Kasumi-1 (cell line): Measurements from ENCODE around the gene GNAO1.

ENCODE experiments used
- DNase-seq, 2 experiments: peaks; one replicate each; lab custom pipeline; 2025; lab: John Stamatoyannopoulos, UW

The GNAO1 gene

DNA sequence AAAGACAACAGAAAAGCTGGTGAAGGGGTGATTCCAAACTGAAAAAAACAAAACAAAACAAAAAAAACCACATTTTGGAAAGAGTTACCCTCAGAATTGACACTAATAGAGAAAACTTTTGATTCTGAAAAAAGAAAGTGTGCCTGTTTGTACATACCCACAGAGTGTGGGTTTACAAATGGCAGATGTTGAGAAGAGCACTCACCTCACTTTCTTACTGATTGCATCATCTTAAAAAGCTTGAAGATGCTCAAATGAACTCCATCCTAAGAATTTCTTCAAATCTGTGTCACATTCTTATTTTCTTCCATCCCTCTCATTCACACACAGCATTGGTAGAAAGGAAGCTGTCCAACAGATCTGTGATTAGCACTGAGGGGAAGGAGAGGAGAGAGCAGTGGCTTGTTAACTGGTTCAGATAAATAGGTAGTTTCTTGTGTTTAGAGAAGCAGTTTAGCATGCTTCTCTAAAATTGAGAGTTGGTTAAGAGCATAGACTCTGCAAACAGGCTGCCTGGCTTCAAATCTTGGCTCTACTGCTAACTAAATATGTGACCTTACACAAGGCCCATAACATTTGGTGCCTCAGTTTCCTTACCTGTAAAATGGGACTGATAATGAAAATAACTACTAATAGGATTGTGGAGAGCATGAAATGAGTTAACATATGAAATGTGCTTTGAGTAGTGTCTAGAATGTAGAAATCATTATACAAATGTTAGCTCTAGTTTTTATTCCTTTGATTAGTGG is 6.9 kb downstream of the GNAO1 start:
- no peak for DNase-seq

DNA sequence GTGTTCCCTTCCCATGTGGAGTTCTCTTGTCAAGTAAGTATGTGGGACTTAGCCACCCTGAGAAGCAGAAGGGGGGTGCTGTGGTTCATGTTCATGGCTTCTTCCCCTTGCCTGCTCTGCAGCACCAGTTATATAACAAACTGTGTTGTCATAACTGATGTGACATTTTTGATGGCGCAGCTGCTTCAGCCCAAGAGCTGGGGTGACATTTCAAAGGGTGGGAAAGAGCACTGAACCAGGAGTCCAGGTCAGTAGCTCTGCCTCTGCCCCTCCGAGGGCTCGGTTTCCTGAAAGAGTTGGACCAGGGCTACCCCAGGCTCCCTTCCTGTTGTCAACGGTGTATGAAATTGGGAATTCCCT is 7.4 kb downstream of the GNAO1 start:
- no peak for DNase-seq

DNA sequence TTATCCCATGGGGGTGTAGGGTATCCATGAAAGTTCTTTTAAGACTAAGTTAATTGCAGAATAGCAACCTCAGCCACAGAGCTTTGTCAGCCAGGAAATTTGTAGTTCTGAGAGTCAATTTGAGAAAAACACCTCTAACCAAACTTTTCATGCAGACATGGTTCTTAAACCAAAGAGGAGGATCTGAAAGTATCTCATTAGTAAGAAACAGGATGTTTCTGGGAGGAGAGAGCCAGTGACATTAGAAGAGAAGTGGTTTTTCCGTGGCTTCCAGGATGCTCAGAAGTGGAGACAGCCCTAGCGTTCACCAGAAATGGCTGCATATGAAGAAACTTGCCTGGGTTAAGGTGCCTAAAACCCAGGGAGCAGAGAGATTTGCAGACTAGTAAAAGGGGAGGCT is 7.9 kb downstream of the GNAO1 start:
- DNase-seq, result no peak

DNA sequence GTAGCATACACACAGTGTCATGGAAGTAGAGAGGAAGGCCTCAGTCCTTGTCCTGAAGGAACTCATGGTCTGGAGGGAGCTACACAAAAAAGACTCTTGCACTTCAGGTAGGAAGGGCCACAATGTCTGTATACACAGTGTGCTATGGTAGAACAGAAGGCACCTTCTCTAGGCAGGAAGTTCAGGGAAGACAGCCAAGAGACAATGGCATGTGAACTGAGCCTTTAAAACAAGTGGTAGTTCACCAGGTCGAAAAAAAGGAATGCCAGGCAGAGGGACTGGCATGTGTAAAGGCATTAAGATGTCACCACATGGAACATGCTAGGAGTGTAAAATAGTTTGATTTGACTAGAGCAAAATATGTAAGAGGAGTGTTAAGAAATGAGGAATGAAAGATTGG is 9.7 kb downstream of the GNAO1 start:
- no peak for DNase-seq

DNA sequence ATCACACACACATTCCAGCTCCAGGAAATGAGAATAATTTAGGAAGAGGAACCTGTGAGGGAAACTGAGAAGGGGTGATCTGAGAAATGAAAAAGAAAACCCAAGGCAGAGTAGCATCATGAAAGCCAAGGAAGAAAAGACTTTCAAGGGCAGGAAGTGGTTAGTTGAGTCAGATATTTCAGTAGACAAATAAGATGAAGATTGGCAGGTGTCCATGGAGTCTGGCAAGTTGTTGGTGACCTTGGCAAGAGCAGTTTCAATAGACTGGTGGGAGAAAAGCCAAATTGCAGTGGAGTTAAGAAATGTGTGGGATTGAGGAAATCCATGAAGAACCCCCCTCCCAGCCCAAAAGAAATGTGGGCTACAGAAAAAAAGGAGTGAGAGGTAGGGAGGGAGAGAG is 10.7 kb downstream of the GNAO1 start:
- DNase-seq, result no peak

DNA sequence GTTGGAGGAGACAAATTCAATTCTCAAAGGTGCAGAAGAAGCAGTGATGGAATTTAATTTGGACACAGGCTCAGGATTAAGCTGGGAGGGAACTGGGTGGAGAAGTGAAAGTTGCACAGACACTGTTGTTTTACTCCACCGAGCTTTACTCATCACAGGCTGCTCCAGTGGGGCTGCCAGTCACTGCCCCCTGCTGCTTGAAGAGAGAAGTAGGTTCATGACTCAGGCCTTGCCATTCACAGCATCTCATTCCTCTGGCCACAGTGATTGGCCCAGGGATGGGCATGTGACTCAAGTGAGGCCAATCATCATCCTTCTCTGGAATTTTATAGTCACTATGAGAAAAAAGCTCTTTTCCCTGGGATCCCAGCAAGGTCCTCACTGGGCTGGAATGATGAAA is 11.8 kb downstream of the GNAO1 start:
- peak in 1 of 2 experiments; percentile 4 for DNase-seq

DNA sequence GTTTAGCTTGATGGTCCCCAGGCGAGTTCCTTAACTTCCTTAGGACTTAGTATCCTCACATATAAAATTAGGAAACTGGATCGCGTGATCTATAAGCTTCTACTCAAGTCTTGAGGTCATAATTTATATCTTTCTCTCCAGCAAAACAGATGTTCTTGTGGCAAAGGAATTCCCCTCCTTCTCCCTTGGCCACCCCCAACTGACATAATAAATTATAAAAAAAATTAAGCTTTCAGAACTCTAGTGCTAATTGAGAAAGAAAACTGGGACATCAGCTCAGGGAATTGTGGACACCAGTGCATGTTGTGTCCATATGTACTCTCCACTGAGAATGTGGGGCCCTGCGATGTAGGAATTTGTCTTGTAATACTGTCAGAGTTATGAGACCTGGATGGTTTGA is 13.5 kb downstream of the GNAO1 start:
- no peak for DNase-seq

DNA sequence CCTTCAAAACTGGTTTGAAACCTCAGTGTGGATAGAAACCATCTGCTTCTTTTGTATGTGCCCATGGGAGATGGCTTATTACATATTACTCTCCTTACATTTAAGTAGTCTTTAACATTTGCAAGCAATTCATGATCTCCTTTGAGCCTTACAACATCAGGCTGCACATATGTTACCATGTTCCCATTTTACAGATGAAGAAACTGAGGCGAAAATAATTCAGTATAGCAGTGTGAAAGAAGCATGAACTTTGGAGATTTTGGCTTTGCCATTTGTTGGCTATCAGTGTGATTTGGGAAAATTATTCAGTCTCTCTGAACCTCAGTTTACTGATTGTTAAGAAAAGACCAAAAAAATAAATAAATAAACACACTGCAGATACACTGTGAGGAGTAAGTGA is 15.7 kb downstream of the GNAO1 start:
- DNase-seq, result no peak

DNA sequence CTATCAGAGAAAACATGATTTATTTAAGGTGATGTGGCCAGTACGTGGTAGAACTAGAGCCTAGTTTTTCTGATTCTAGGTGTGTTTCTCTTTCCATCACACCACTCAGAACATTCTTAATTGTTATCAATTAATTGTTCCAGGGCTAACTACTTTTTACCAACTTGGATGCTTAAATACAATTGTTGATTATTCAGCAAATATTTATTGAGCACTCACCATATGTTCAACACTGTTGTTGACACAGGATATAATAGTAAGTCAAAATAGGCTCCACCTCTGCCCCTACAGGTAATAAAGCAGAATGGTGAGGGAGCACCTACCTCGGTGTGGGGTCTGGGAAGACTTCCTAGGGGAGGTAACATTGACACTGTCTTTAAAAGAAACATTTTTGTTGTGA is 16.1 kb downstream of the GNAO1 start:
- DNase-seq, result no peak

DNA sequence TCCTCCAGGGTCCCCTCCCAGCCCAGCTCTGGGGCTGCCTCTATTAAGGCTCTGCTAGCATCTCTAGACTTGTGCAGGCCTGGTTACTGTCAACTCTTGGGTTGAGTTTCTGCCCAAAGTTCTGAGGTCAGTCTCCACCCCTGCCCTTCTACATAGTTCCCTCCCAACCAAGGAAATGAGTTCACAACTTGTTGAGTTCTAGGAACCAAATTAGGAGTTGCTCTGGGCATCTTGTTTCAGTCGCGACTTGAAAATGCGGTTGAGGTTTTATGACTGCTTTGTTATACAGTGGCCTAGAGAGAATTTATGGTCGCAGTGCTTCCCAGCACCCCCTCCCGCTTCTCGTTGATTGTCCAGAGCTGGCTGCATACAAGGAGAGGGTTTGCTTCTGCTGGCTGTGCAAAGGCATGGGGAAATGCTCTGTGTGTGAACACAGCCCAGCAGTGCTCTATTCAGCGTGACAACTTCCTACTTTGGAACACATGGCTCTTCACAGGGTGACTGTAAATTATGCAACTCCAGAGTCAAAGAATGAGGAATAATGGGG is 20.2 kb downstream of the GNAO1 start:
- no peak for DNase-seq

DNA sequence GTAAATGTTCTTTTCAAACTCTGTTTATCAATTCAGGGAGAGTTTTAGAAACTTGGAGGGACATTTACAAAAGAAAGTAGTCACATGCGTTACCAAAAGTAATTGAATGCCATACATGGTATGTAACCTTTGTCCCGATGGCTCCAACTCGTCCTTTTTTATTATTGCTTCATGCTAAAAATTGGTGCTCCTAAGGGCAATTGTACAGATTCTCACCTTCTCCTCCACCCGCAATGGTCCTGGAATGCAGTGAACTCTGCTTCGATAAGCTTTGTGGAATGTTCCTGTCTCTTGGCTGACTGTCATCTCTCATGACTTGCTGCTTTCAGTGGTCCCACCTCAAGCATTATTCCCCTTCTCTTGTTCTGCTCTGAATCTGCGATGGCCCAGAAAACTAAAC is 20.9 kb downstream of the GNAO1 start:
- no peak for DNase-seq

DNA sequence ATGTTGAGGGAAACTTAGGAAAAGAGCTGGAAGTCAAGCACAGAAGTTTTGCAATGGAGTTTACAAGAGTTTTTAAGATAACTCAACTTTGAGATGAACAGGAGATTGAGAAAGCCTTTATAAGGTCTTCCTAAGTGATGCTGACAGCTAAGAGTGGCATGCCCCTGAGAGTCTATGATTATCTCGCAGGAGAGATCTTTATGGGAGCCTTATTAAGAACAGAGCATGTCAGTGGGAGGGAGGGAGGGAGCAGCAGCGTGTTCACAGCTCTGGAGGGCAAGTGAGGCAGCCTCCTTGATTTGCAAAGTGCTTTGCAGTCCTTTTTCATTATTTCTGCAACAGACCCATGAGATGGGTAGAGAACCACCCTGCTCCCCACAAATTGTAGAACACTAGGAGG is 30.7 kb downstream of the GNAO1 start:
- DNase-seq, result no peak

DNA sequence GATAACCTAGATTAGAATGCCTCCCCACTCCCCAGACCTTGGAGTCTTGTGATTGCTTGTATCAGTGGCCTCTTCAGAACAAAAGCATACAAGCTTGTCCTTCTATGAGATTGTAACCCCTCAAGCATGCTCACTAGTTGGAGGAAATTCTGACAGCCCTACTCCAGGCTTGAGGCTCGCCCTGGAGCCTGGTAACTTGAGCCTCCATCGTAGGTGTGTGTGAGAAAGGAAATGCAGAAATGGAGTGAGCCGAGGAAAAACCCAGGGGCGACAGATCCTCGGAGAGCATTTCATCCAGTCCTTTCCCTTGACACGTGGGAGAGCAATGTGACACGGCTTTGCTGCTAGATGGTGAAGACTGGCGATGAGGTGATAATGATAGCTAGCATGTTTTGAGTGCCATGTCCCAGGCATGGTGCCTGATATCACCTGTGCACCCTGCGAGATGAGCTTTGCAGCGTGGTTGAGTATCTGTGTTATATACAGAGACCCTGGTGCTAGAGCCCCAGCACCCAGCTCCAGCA is 31.2 kb downstream of the GNAO1 start:
- DNase-seq, result no peak

DNA sequence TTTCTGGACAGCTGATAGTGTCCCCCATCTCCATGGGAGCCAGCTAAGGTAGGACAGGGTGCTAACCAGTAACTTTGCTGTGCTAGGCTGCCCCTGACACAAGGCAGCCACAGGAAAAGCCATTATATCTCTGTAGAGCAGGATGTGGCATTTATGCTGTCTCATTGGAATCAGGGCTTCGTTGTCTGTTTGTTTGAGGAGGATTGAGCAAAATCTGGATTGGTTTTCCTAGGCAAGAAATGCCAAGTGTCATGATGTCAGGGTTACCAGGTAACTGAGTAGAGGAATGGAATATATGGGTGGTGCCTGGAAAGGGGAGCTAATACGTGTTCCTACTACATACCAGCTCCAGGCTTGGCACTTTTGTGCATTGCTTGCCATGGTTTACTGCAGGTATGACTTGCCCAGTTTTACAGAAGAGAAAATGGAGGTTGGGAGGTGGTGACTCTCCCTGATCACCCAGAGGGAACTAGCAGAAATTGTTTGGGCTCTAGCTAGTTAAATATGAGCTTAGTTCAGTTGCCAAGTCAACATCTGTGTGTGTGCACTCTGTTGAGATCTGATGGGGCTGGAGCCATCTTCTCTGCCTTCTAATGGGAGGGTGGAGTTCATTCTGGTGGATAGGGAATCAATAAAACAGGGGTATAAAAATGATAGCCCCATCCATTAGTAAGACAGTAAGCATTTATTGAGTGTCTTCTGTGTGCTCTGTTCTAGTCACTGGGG is 33.9 kb downstream of the GNAO1 start:
- no peak for DNase-seq

DNA sequence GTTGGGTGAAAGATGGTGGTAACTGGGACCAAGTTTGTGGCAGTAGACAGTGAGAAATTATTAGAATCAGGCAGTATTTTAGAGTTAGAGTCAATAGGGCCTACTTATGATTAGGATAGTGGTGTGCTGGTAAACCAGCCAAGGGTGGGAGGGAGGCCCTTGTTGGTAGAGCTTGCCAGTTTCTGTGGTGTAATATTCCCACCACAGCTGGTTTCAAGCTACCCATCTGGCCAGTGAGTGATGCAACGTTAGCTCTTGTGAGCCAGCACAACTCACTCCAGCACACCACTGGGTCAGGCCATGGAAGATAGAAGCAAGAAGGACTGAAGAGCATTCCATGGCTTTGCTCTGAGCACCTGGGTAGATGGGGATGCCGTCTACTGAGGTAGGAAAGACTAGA is 34.9 kb downstream of the GNAO1 start:
- DNase-seq, result no peak

DNA sequence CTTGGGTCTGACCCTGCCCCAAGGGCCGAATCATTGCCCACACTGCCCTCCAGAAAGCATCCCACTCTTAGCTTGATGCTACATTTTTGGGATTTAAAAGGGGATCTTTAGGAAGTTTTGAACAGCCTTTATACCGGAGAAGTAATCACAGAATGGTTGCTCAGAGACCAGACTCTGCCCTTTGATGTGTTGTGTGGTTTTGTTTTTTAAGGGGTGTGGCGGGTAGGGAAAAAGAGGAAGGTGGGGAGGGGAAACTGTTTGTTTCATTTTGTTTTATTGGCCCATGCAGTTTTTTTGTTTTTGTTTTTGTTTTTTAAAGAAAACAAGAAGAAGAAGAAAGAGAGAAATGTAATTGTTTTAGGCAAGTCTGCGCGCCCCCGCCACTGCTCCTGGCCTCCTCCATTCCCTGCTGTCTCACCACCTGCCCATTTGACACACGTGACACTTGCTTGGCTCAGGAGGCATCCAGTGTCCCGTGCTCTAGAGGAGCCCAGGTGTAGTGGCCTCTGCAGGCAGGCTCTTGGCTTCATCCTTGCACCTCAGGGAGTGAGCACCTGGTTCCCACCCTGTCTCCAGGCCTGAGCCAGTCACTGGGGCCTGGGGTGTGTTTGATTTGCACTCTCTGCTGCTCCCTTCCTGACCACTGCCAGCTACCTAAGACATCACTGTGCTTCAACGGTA is 35.7 kb downstream of the GNAO1 start:
- DNase-seq, result no peak

DNA sequence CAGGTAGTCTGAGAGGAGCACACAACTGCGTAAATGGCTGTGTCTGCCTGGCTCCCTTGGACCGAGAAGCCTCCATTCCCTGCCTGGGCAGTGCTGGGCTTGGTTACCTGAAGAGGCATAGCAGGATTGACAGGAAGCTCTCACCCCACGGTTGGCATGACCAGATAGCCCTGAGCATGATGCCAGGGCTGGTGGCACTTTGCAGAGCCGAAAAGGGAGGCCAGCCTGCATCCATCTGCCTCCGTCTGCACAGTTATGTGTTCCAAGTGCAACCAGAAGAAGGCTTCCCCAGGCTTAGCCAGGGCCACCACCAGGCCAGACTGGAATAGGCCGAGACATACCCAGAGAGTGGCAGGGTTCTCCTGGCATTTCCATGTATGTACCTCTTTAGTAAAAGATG is 36.6 kb downstream of the GNAO1 start:
- DNase-seq, result no peak

DNA sequence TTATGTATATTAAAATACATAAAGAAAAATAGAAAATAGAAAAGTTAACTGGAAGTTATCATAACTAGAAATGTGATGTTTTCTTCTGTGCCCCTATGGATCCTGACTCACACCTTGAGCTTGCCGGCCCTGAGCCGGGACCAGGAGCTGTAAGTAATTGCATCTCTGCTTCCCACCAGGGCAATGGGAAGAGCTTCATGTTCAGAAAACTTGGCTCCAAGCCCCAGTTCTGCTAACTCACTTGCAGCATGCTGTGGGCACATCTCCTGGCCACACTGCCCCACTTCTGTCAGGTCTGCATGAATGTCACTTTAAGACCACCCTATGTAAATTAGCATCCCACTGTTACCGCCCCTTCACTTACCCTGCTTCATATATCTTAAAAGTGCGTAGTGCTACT is 37.2 kb downstream of the GNAO1 start:
- DNase-seq, result no peak

DNA sequence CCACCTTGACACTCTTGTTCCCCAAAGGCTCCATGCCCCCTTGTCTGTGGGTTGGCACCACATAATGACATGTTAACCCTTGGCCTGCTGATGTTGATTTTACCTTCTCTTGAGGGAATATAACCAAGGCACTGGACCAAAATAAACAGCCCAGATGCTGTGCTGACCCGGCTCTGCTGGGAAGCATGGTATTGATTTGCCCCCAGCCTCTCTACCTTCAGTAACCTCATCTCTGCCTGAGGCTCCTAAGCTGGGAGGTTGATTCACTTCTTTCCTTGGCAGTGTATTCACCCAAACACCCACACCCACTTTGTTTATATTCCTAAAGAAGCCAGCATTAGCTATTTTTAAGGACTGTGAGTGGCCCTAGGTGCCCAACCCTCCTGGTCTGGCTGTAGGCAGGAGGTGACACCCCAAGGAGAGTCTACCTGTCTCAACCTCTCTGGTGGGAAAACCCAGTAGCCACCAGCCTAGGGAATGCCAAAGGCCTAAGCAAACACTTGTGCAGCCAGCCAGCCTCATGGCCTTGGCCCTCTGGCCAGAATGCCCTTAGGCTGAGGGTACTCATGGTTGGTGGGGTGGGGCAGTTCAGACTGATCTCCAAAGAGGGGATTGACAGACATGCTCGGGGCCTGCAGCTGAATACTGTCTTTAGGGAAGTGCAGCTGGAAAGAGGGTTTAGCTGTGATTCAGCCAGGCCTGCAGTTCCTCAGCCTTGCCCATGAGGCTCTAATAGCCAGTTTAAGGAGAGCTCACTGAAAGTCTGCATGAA is 42.7 kb downstream of the GNAO1 start:
- no peak for DNase-seq

DNA sequence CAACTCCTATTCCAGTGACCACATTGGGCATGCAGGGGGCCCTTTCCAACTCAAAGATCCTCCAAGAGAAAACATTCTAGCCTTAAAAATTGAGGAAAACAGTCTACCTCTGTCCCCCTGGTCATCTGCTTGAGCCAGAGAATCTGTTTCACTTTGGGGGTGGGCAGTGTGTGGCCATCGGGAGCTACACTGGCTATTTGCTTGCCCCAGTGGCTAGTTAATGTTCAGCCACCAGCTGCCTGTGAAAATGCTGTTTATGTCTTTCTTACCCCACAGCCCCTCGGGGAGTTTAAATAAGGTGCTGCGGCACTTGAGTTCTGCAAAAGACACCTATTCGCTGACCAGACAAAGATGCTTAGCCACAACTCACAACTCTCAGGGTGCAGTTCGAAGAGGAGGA is 43.4 kb downstream of the GNAO1 start:
- peak; percentile 78 to 93 for DNase-seq

DNA sequence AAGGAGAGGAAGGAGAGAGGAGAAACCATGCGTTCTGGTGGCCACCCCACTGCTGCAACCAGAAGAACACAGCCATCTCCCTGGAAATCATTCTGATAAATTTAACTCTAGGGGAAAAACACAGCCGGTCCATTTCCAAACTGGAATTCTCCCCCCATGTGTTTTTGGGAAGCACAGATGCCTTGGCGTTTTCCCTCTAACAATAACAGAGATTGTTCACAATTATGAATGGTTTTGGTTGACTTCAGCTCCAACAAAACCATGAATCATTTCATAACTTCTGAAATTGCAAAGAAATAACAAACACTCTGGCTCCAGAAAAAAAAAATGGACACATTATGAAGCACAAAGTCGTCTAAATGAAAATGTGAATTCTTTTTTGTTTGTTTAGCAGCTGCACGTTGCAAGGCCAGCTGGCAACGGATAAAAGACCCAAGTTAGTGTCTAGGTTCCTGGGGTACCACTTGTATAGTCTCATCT is 46.2 kb downstream of the GNAO1 start:
- DNase-seq, result no peak

DNA sequence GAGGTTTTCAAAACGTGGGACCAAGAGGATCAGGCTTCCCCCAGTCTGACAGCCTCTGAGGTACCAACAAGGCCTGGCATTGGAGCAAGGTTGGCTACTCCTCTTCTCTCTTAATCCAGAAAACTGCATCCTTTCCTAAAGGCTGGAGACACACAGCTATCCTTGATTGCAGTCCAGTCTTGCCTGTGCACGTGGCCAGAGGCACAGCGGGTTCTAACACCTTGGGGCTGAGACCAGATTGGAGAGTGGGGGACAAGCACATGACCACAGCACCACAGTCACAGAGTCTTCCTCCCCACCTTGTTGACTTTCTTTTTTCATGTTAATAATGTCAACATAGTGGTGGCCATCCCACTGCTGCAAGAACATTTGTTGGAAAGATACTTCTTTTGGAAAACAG is 46.9 kb downstream of the GNAO1 start:
- no peak for DNase-seq
